Activated T-cell treated with anti-CD3 and anti-CD28 coated beads for 4 hours (primary cell): ENCODE results near the gene FGGY.

ENCODE experiments used
- DNase-seq: peaks from one replicate; pipeline ENCODE4 v3.0.0-alpha.2; 2020

FGGY gene

GRCh38 chr1:59316497-59317128 is 19.7 kb downstream of the FGGY start:
- no peak for DNase-seq

GRCh38 chr1:59317343-59317742 is 20.4 kb downstream of the FGGY start:
- DNase-seq, result no peak

GRCh38 chr1:59317780-59318179 is 20.9 kb downstream of the FGGY start:
- DNase-seq, result no peak

GRCh38 chr1:59318271-59318860 is 21.5 kb downstream of the FGGY start:
- DNase-seq, result no peak

- DNase-seq, result no peak
These were observed 25.5 kb downstream of the FGGY start for GRCh38 chr1:59322394-59322793.

- no peak for DNase-seq
These were observed 25.9 kb downstream of the FGGY start for GRCh38 chr1:59322814-59323213.

GRCh38 chr1:59323879-59324278 is 27.0 kb downstream of the FGGY start:
- no peak for DNase-seq

- DNase-seq, result no peak
These were observed 31.5 kb downstream of the FGGY start for GRCh38 chr1:59328353-59328752.

- no peak for DNase-seq
These were observed 32.6 kb downstream of the FGGY start for GRCh38 chr1:59329412-59330053.

GRCh38 chr1:59331686-59332620 is 35.1 kb downstream of the FGGY start:
- no peak for DNase-seq

- no peak for DNase-seq
These were observed 36.1 kb downstream of the FGGY start for GRCh38 chr1:59332983-59333382.

- no peak for DNase-seq
These were observed 36.9 kb downstream of the FGGY start for GRCh38 chr1:59333626-59334277.

- DNase-seq, result no peak
These were observed 43.8 kb downstream of the FGGY start for GRCh38 chr1:59340411-59341307.

- DNase-seq, result no peak
These were observed 46.1 kb downstream of the FGGY start for GRCh38 chr1:59342801-59343575.

GRCh38 chr1:59343576-59343840 is 46.6 kb downstream of the FGGY start:
- DNase-seq, result no peak

GRCh38 chr1:59345221-59345620 is 48.3 kb downstream of the FGGY start:
- no peak for DNase-seq

- DNase-seq, result no peak
These were observed 49.5 kb downstream of the FGGY start for GRCh38 chr1:59346429-59346828.

GRCh38 chr1:59349101-59349500 is 52.2 kb downstream of the FGGY start:
- no peak for DNase-seq

GRCh38 chr1:59350521-59350920 is 53.6 kb downstream of the FGGY start:
- no peak for DNase-seq

GRCh38 chr1:59352065-59352464 is 55.2 kb downstream of the FGGY start:
- no peak for DNase-seq

GRCh38 chr1:59353453-59353852 is 56.6 kb downstream of the FGGY start:
- no peak for DNase-seq
